Fibroblast of the aortic adventitia (primary cell): Measurements from ENCODE around the gene NAA38. TPM values are rescaled to one million over a fixed set of nuclear protein-coding genes. Genes with fewer than 3 reads are reported as not detected.

Source experiments
- DNase-seq: peaks from one replicate; pipeline ENCODE4 v3.0.0-alpha.2; 2010; ENCODE audit warnings: low read depth
- H3K4me3 ChIP-seq: 2 replicates; pipeline ENCODE4 v1.5.1; 2011; ENCODE audit warnings: low read depth, mild to moderate bottlenecking, control low read depth, low read length, moderate library complexity
- CTCF ChIP-seq: IDR thresholded peaks from 2 replicates; pipeline ENCODE4 v1.5.1; 2011; ENCODE audit warnings: mild to moderate bottlenecking, low read length, control low read depth, inconsistent platforms; ENCODE audit not compliant: insufficient read depth
- total RNA-seq: library from RNA; depleted of rRNA; stranded (reverse); fragments of >200 nt; gene quantifications from 2 replicates; pipeline ENCODE4 v1.2.3, GENCODE V29; 2012; ENCODE audit warnings: low replicate concordance

The NAA38 gene
- total RNA-seq, 1 donor = 39.1 TPM

- no peak for TF ChIP-seq CTCF
- H3K4me3 ChIP-seq = peak overlapping the region; percentile 82
- DNase-seq = peak; percentile 18
Measured at GRCh38 chr17:7885367-7886226, 28.2 kb upstream of the NAA38 start.

- peak overlapping the region; percentile 82 for H3K4me3 ChIP-seq
- no peak for TF ChIP-seq CTCF
- no peak for DNase-seq
Measured at GRCh38 chr17:7884581-7885366, 27.4 kb upstream of the NAA38 start.

GRCh38 chr17:7883781-7884386, 26.5 kb upstream of the NAA38 start:
- no peak for TF ChIP-seq CTCF
- DNase-seq = peak; percentile 64
- H3K4me3 ChIP-seq = peak overlapping the region; percentile 59

GRCh38 chr17:7882629-7883028, 25.3 kb upstream of the NAA38 start:
- no peak for DNase-seq
- peak overlapping the region; percentile 22 for H3K4me3 ChIP-seq
- no peak for TF ChIP-seq CTCF

- no peak overlapping the region for H3K4me3 ChIP-seq
- DNase-seq = no peak
- no peak for TF ChIP-seq CTCF
Measured at GRCh38 chr17:7882068-7882467, 24.7 kb upstream of the NAA38 start.

- DNase-seq = no peak
- TF ChIP-seq CTCF = no peak
- H3K4me3 ChIP-seq = no peak overlapping the region
Measured at GRCh38 chr17:7881276-7882054, 24.1 kb upstream of the NAA38 start.
